ENCODE data around the gene CCDC102A. TPM values are rescaled to one million over a fixed set of nuclear protein-coding genes. Genes with fewer than 3 reads are reported as not detected.

The CCDC102A gene
- total and polyA plus RNA-seq, 2 of the 13 experiments (the other 11 are each of a cell fraction or from before 2014, with no cell fraction given) = 2.1 to 2.8 TPM

- no peak for TF ChIP-seq MAF1 (CRISPR knock-in tag; IDR thresholded peaks at IDR 0.05; ENCODE audit: borderline replicate concordance)
- peak; percentile 95 for TF ChIP-seq HNF4G (IDR thresholded peaks at IDR 0.05; ENCODE audit: borderline replicate concordance, low read depth, low read length)
- peak; percentile 98 for TF ChIP-seq HNF4G (CRISPR knock-in tag; IDR thresholded peaks at IDR 0.05; ENCODE audit: borderline replicate concordance, low read depth)
- TF ChIP-seq ZNF784 (CRISPR knock-in tag; IDR thresholded peaks at IDR 0.05; ENCODE audit: borderline replicate concordance) = no peak
- no peak for TF ChIP-seq SMARCC2 (IDR thresholded peaks at IDR 0.05)
- 0 out of 2 replicates have a peak, but pooled peaks have one; percentile 13 for TF ChIP-seq ZNF451 (CRISPR knock-in tag; IDR thresholded peaks at IDR 0.05)
- no peak for TF ChIP-seq HNRNPL (IDR thresholded peaks at IDR 0.05; ENCODE audit: low read depth, low read length)
- TF ChIP-seq DNMT1 (CRISPR knock-in tag; IDR thresholded peaks at IDR 0.05) = no peak
- TF ChIP-seq TEAD2 (CRISPR knock-in tag; IDR thresholded peaks at IDR 0.05) = no peak
- TF ChIP-seq THAP7 (CRISPR knock-in tag; IDR thresholded peaks at IDR 0.05) = no peak
- peak; percentile 91 for TF ChIP-seq TBX2 (CRISPR knock-in tag; IDR thresholded peaks at IDR 0.05; ENCODE audit: borderline replicate concordance)
- no peak for TF ChIP-seq IKZF1 (IDR thresholded peaks at IDR 0.05)
- TF ChIP-seq HNF1B (CRISPR knock-in tag; IDR thresholded peaks at IDR 0.05) = peak; percentile 85; the same call in 1 of the 2 replicates
- TF ChIP-seq ATF3 (CRISPR knock-in tag; IDR thresholded peaks at IDR 0.05) = 0 out of 2 replicates have a peak, but pooled peaks have one; percentile 47
- TF ChIP-seq CBX1 (IDR thresholded peaks at IDR 0.05; ENCODE audit: low read depth) = peak; percentile 63
- TF ChIP-seq KLF6 (CRISPR knock-in tag; IDR thresholded peaks at IDR 0.05) = peak; percentile 76; the same call in 1 of the 2 replicates
- TF ChIP-seq TIGD3 (CRISPR knock-in tag; IDR thresholded peaks at IDR 0.05; ENCODE audit: borderline replicate concordance) = no peak
- TF ChIP-seq DRAP1 (CRISPR knock-in tag; IDR thresholded peaks at IDR 0.05) = 0 out of 2 replicates have a peak, but pooled peaks have one; percentile 46
- 0 out of 2 replicates have a peak, but pooled peaks have one; percentile 9 for TF ChIP-seq ZBTB4 (CRISPR knock-in tag; IDR thresholded peaks at IDR 0.05; ENCODE audit: borderline replicate concordance)
- TF ChIP-seq ZNF777 (CRISPR knock-in tag; IDR thresholded peaks at IDR 0.05) = no peak
- TF ChIP-seq ZNF143 (CRISPR knock-in tag; IDR thresholded peaks at IDR 0.05) = no peak; the same call in 1 of the 2 replicates
These were observed 64.3 kb downstream of the CCDC102A start (continued) for GRCh38 chr16:57471852-57472664.

Measured in HepG2 (cell line).